Right ventricle myocardium superior (tissue), 1 donor: Measurements from ENCODE around the gene CTIF. TPM values are rescaled to one million over a fixed set of nuclear protein-coding genes. Genes with fewer than 3 reads are reported as not detected.
A peak's percentile ranks its signal among the peaks of the same experiment; 100 is the strongest.
"Not testable (repeated sequence)": the region's sequence is repeated elsewhere in the genome, so short reads cannot be mapped to it uniquely, and the experiment has no call there.

Source experiments
- ATAC-seq: fragments of 200-7000 bp; cut with Tn5 transposase; one replicate; pipeline ENCODE4 v1.9.1; 2020; ENCODE audit warnings: mild to moderate bottlenecking; ENCODE audit not compliant: poor library complexity
- DNase-seq: peaks from one replicate; pipeline ENCODE4 v3.0.0-alpha.2; 2020
- intact Hi-C: fragments of 100-400 bp; cut with DNase I; formaldehyde crosslinking; loops from one replicate; pipeline ENCODE4 v1.11.2; 2022
- total RNA-seq: library from RNA; stranded (reverse); fragmentation: NEBNext Ultra II Directional; extraction: Animal tissue kit (Norgen Biotek cat#: 25700); gene quantifications from one replicate; pipeline ENCODE4 v1.2.1, GENCODE V29; 2021
- donor health status: DM: no; HTN: yes; CAD: no; lungs with severe emphysema.

CTIF gene
- total RNA-seq, 1 donor from 2014 or later, result 54.5 TPM

DNA sequence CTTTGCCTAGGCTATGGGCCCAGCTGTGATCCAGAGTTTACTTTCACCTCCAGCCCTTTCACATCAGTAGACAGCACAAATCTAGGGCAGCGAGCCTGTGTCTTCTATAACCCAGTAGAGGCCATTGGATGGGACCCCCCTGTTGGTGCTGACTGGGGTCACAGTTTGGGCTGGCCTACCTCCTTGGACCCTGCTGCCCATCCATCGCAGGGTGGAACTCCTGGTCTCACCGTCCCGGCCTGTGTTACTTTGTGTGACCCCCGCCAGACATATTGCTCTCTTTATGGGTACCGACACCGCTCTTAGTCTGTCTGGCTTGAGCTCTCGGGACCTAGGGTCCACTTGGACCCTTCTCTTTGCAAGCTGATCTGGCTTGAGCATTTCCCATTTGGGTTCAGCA lies 157.4 kb downstream of the CTIF start:
- DNase-seq (no peak), ATAC-seq (no peak)
- intact Hi-C loops, result no loop called here

DNA sequence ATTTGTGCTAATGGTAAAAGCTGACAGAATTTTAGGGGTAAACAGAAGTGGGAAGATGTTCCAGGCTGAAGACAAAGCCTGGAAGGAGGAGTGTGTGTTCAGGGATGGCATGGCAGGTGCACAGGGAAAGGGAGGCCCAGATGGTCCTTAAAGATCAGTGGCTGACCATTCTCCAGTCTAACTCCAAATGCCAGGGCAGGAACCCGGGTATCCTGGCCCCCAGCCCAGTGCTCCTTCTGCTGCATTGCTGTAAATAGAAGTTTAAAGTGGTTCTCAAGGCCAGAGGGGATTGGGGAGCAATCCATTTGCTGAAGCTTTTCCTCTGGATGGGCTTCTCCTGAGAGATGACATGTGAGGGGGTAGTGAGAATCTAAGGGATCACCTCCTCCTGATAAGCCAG lies 158.6 kb downstream of the CTIF start:
- DNase-seq (no peak), ATAC-seq (no peak)
- intact Hi-C loops, result no loop called here

DNA sequence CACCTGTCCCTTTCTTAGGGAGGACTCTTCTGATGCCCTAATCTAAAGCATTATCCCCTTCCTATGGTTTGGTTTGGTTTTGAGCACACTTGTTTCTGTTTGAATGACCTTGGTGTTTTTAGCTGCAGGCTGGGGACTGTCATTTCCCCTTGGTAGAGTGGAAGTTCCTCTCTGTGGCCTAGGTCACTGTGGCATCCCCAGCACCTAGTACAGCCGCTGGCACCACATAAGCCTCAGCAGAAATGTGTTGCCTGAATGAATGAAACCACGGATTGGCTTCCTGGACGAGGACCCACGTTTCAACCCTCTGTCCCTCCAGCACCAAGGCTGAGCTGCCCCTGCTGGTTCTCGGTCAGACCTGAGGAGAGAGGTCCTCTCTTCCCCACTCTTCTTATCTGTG lies 159.9 kb downstream of the CTIF start:
- intact Hi-C loops, result no loop called here
- no peak for DNase-seq
- ATAC-seq, result no peak

DNA sequence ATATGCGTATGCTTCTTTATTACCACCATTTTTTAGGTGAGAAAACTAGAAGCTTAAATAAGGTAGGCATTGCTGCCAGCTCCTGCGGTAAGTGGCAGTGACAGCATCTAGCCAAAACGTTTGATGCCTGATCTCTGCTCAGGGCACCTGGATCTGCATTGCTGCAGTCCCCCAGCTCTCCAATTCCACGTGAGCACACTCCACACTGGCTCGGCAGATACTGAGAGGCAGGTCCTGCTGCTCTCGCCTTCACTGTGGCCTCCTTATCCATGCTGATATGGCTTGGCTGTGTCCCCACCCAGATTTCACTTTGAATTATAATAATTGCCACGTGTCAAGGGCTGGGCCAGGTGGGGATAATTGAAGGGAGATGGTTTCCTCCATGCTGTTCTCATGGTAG lies 160.9 kb downstream of the CTIF start:
- ATAC-seq (no peak), DNase-seq (no peak)
- intact Hi-C loops, result no loop called here

DNA sequence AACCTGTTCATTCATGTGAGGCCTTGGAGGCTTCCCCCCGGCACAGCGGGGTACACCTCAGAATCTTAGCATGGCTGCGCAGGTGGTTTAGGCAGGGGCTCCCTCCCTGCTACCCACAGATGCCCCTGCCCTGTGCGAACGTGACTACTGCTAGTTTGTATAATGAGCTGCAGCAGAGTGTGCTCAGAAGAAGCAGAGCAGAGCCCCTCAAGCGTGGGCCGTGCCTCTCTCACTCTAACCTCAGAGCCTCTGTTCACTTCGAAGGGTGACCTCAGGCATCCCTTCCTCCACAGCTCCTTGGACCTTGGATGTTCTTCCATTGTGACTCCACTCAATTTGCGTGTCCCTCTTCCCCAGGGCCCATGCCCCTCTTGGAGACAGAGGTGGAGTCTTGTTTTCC lies 161.6 kb downstream of the CTIF start:
- intact Hi-C loops, result no loop called here
- ATAC-seq (no peak), DNase-seq (no peak)

DNA sequence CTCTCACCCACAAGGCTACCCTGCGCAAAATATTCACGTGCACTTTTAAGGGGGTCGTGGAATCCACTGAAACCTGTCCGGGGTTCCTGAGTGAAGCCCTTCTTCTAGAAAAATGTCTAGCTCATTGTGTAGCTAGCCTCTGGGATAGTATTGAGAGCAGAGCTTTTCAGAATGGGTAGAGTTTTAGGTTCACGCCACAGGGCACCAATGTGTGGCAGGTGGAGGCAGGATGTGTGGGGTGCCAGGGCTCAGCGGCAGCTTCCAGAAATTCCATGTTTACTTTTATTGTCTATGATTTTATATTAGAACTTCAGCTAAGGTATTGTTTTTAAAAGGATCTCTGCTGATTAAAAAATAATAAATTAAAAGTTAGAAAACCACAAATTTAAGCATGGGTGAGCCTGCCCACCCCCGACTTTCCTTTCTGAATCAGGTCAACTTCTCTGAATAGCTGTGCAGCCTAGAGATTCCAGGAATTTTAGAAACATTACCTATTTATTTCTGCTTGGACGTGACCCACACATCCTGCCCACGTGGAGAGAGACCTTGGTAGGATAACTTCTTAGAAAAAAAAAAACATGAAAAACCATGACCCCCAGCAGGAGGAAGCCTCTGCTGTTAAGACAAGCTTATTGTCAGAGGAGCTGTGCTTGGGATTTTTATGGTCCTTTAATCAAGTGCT lies 163.7 kb downstream of the CTIF start:
- intact Hi-C loops, result no loop called here
- ATAC-seq, result no peak
- no peak for DNase-seq

DNA sequence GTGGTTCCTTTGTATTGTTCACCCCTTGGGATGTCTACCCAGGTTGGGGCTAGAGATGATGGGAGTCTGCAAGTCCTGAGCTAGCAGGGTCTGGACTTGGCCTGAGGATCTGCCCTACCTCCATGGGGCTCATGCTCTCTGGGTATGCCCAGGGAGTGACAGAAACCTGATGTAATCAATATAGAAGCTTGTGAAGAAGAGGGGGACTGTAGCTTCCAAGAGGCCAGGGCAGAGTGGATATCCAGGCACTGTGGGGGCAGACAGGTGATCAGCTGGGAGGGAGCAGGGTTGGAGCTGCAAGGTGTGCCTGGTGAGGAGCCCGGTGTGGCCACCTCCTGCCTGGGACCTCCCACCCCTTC lies 164.2 kb downstream of the CTIF start:
- ATAC-seq (no peak), DNase-seq (no peak)
- intact Hi-C loops, result no loop called here

DNA sequence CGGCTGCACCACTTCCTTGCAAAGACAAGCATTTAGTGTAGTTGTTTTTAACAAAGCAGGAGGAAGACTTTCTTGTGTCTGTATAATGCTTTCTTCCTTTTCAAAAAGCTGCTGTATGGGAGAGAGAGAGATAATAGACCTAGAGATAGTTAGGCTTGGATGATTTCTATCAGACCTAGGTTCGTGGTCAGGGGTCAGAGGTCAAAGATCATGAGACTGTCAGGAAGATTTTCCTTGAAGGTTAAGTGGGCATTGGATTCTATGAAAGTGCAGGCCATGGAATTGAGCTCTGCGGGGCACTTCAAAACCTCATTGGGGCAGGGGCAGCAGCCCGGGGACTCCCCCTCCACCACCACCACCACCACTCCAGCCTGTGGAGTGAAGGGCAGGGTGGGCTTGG lies 164.6 kb downstream of the CTIF start:
- no peak for DNase-seq
- intact Hi-C loops, result no loop called here
- no peak for ATAC-seq

DNA sequence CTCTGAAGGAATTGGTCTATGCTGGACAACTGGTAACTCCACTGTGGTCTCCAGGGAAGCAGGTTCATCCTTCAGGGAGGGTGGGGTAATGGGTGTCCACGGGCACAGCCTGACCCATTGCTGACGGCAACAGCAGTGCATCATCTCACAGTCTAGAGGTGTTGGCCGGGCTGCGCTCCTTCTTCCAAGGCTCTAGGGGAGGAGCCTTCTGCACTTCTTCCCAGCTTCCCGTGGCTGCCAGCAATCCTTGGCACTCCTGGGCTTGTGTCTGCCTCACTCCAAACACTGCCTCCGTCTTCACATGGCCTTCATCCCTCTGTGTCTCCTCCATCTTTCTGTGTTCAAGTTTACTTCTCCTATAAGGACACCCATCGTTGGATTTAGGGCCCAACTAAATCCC lies 166.2 kb downstream of the CTIF start:
- intact Hi-C loops, result no loop called here
- ATAC-seq (no peak), DNase-seq (no peak)

DNA sequence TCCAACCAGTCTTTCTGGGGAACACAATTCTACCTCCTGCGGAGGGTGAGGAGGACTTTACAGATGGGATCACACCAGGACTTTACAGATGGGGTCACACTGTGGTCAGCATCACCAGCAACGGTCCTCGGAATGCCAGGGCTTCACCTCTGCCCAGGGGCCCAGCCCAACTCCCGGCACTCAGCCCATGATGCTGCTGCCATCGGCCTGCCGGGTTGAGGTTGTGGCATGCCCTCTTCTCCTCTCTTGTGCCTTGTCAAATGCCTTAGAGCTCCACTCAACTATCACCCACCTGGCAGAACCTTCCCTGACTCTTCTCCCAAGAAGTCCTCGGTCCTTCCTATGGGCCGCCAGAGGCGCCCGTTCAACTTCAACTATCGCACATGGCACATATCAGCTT lies 166.7 kb downstream of the CTIF start:
- intact Hi-C loops, result no loop called here
- ATAC-seq, result no peak
- DNase-seq, result no peak

DNA sequence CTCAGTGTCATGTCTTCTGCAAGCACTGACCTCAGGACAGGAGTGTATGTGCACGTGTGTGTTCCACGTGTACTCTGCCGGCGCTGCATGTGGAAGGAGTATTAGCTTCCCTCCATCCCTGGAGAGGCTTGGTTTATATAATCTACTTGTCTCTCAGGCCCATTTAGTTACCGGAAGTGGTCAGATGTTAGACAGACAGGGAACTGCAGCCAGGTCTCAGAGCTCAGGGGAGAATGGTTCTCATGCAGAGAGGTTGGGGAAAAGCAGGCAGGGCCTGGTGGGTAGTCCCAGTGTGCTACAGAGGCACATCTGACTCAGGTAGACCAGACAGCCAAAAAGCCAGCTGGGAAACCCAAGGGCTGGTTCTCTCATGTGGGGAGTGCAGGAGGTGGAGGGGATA lies 167.9 kb downstream of the CTIF start:
- intact Hi-C loops, result no loop called here
- ATAC-seq (no peak), DNase-seq (no peak)

DNA sequence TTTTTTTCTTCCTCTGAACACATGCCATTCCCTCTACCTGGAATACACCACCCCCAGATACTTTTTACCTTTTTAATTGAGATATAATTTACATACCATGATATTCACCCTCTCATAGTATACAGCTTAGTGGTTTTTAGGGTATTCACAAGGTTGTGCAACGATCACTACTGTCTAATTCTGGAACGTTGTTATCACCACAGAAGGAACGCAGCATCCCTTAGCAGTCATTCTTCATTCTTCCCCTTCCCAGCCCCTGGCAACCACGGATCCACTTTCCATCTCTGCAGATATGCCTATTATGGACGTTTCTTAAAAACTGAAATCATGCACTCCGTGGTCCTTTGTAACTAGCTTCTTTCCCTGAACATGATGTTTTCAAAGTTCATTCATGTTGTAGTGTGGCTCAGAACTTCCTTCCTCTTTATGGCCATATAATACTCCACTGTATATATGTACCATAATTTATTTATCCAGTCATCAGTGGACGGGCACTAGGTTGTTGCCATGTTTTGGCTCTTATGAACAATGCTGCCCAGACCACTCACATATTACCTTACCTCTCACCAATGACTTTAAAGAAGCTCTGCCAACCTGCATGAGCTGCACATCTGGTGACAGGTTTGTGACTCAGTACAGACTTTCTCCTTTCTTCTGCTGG lies 168.9 kb downstream of the CTIF start:
- DNase-seq, result no peak
- intact Hi-C loops, result no loop called here
- no peak for ATAC-seq

DNA sequence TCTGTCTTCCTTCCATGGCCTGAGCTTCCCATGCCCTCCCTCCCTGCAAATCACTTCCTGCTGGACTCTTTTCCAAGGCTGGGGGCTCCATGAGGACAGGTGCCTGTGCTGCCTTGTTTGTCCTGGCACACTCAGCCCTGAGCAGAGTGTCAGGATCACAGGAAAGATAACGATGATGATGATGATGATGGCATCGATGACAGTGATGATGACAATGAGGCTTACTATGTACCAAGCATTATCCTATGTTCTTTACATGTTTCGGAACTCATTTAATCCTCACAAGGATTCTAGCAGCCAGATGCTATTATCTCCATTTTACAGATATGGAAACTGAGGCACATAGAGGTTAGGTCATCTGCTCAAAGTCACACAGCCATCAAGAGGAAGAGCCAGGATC lies 170.0 kb downstream of the CTIF start:
- ATAC-seq (no peak), DNase-seq (no peak)
- intact Hi-C loops, result no loop called here

DNA sequence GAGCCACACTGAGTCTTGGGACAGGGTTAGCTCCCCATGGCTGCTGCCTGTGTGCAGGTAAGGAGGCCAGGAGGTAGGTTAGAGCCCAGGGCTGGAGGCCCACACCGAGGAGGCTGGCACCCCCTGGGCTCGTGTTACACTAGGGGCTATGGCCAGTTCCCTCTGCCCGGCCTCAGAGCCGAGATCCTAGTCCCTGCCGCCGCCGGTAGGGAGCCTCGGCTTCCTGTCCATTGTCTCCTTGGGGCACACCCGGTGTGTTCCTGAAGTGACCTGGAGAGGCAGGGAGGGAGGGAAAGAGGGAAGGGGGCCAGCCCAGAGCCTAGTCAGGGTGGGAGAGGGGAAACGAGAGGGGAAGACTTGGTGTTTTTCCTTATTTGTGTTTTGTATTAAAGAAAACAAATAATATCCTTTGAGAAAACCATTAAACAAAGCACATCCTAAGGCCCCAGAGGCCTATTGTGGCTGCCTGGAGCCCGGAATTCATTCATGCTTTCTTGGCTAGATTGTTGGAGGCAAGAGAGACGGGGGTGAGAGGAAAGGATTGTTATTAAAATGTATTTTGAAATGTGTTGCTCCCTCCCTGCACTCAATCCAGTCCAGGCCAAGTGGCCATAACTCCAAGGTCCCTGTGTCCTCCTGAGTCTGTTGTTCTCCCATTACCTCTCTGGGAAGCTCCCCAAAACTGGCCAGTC lies 170.7 kb downstream of the CTIF start:
- DNase-seq, result peak; percentile 51
- intact Hi-C loops, result no loop called here
- no peak for ATAC-seq

DNA sequence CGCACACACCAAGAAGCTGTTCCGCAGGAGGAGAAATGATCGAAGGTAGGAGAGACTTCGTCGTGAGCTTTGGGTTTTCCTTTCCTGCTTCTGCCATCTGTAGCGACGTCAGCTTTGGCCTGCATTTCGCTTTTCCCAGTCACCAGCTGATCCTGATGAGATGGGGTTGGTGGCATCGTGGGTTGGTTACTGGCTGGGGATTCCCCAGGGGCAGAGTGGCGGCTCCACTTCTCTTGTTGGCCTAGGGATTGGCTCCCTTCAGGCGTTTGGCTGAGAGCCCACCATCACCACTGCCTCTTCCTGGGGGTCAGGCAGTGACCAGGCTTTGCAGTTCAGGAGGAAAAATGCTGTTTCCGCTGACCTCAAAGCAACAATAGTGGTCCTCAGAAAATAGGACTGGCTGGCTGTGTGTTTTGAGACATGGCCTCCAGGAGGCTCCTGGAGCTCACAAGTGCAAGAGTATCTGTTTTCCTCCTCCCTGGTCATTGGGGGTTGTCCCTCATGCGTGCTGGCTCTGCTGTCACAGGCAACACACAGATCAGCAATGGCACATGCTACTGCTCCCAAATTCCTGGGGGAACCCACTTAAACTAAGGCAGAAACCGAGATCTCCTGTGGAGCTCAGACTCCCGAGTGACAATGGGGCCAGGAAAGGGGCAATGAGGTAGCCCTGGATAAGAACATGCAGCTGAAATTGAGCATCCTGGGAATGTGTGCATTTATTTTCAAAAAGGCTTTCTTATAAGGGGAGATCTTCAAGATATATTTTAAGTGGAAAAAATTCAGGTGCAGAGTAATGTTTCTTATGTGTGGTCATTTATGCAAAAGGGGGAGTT lies 173.0 kb downstream of the CTIF start:
- ATAC-seq (peak; percentile 68), DNase-seq (peak; percentile 57)
- intact Hi-C loops, result no loop called here

DNA sequence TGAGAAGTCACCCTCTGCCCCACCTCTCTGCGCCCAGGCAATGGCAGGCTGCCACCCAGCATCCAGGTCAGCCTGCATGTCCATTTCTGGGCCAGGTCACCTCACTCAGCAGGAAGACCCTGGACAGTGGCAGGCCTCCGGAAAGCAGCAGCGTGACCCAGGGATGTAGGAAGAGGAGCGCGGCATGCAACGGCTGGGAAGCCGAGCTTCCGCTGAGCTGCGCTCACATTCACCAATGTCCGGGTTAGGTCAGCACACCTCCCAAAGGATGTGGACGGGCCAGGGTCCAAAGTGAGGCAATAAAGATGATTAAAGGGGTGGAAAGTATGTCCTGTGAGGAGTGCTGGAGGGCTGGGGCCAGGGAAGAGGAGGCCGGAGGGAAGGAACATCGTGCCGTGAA lies 174.5 kb downstream of the CTIF start:
- intact Hi-C loops, result no loop called here
- peak; percentile 79 for DNase-seq
- ATAC-seq, result peak; percentile 70

DNA sequence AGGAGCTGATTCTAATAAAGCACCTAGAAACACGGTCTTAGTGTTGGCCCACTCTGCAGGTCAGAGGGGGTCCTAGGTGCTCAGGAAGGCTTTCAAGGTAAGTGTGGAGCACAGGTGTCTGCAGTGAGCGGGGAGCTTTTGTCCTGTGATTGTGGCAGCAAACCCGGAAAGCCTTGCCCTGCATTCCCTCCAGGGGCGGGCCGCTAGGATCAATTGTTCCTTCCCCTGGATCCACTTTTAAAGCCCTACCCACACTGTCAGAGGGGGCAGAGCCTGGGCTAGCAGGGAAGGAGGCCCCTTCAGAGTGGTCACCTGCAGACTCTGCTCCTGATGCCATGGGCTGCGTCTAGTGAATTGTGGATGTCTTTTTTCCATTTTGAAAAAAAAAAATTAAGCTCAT lies 176.0 kb downstream of the CTIF start:
- no peak for ATAC-seq
- intact Hi-C loops, result no loop called here

DNA sequence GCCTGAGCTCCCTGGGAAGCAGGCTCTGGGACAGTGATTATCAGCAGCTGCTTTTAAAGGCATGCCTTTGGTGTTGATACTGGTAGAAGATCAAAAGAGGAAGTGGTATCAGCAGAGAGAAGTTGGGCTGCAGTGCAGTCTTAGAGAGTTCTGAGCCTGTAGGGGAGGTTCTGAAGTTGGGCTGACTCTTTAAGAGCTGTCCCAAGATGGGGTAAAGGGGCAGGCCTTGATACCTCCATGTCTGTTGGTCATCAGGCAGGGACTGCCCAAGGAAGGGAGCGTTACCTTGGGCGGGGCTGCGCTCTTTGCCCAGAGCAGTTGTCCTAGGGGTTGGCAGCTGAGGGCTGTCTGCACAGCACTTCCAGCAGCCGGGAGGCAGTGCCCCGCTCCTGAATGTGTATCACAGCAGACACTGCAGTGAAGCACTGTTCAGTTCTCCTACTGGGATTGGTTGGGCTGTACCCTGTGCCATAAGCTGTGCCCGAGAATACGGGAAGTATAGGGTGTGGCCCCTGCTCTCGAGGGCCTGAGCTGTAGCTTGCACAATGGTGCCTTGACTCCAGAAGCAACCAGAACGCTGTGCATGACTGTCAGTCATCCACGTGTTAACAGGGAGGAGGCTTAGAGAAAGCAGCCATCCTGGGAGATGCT lies 177.0 kb downstream of the CTIF start:
- ATAC-seq (peak; percentile 66), DNase-seq (peak; percentile 54)
- intact Hi-C loops, result no loop called here

More for the DNA sequence above, 176.0 kb downstream of the CTIF start:
- no peak for DNase-seq

DNA sequence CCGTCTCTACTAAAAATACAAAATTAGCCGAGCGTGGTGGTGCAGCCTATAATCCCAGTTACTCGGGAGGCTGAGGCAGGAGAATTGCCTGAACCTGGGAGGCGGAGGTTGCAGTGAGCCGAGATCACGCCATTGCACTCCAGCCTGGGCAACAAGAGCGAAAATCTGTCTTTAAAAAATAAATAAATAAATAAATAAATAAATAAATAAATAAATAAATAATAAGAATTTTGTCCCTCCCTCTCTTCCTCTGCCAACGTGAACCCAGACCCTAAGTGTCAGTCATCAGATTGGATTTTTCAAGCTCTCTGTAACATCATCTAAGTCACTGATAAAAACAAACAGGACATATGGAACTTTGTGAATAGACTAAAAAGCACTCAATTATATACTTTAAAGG lies 178.4 kb downstream of the CTIF start:
- intact Hi-C loops, ATAC-seq, DNase-seq: not testable (repeated sequence)
